SK-N-SH treated with all-trans-retinoic acid at 6 μM for 48 hours (cell line): Measurements from ENCODE around the gene PARD3.
A peak's percentile ranks its signal among the peaks of the same experiment; 100 is the strongest.
"Not testable (repeated sequence)": the region's sequence is repeated elsewhere in the genome, so short reads cannot be mapped to it uniquely, and the experiment has no call there.

Source experiments
- ATAC-seq: fragments of 200-7000 bp; cut with Tn5 transposase; 3 replicates; pipeline ENCODE4 v1.9.1; 2020; ENCODE audit warnings: mild to moderate bottlenecking, moderate library complexity
- ARNTL ChIP-seq: fragments of 450-650 bp; formaldehyde crosslinking; IDR thresholded peaks from 2 replicates; pipeline ENCODE4 v1.5.0; 2020; ENCODE audit warnings: low read depth, mild to moderate bottlenecking, moderate library complexity, borderline replicate concordance
- BACH2 ChIP-seq: fragments of 250-450 bp; sonication (Bioruptor Pico); IDR thresholded peaks from 2 replicates; pipeline ENCODE4 v1.9.0; 2021; ENCODE audit warnings: mild to moderate bottlenecking, borderline replicate concordance
- CREB5 ChIP-seq: fragments of 250-450 bp; sonication (Bioruptor Pico); IDR thresholded peaks from 2 replicates; pipeline ENCODE4 v1.5.1; 2020; ENCODE audit warnings: low read depth, mild to moderate bottlenecking, moderate library complexity
- CSDC2 ChIP-seq: fragments of 250-450 bp; sonication (Bioruptor Pico); IDR thresholded peaks from 2 replicates; pipeline ENCODE4 v1.5.0; 2020; ENCODE audit warnings: mild to moderate bottlenecking, moderate library complexity
- CSRNP3 ChIP-seq: fragments of 250-450 bp; sonication (Bioruptor Pico); IDR thresholded peaks from 2 replicates; pipeline ENCODE4 v1.5.1; 2021; ENCODE audit warnings: mild to moderate bottlenecking, moderate library complexity
- ESRRG ChIP-seq: fragments of 250-450 bp; sonication (Bioruptor Pico); IDR thresholded peaks from 2 replicates; pipeline ENCODE4 v1.6.1; 2021; ENCODE audit warnings: mild to moderate bottlenecking
- GLIS3 ChIP-seq: fragments of 250-450 bp; sonication (Bioruptor Pico); IDR thresholded peaks from 2 replicates; pipeline ENCODE4 v1.5.0; 2020; ENCODE audit warnings: mild to moderate bottlenecking, moderate library complexity
- OSR1 ChIP-seq: fragments of 250-450 bp; sonication (Bioruptor Pico); IDR thresholded peaks from 2 replicates; pipeline ENCODE4 v1.8.0; 2022; ENCODE audit warnings: moderate library complexity, mild to moderate bottlenecking, inconsistent platforms
- PATZ1 ChIP-seq: fragments of 250-450 bp; sonication (Bioruptor Pico); IDR thresholded peaks from 2 replicates; pipeline ENCODE4 v1.8.0; 2020; ENCODE audit warnings: mild to moderate bottlenecking, moderate library complexity, borderline replicate concordance
- POU6F1 ChIP-seq: fragments of 250-450 bp; sonication (Bioruptor Pico); IDR thresholded peaks from 2 replicates; pipeline ENCODE4 v1.8.0; 2021; ENCODE audit warnings: low read depth, mild to moderate bottlenecking, moderate library complexity, borderline replicate concordance
- PPARA ChIP-seq: fragments of 250-450 bp; sonication (Bioruptor Pico); IDR thresholded peaks from 2 replicates; pipeline ENCODE4 v1.5.0; 2020; ENCODE audit warnings: mild to moderate bottlenecking, borderline replicate concordance
- RARB ChIP-seq: fragments of 250-450 bp; sonication (Bioruptor Pico); IDR thresholded peaks from 2 replicates; pipeline ENCODE4 v1.8.0; 2021; ENCODE audit warnings: mild to moderate bottlenecking, moderate library complexity
- SNAI2 ChIP-seq: fragments of 250-450 bp; sonication (Bioruptor Pico); IDR thresholded peaks from 2 replicates; pipeline ENCODE4 v1.5.0; 2020; ENCODE audit warnings: mild to moderate bottlenecking, moderate library complexity
- TCF4 ChIP-seq: fragments of 250-450 bp; sonication (Bioruptor Pico); IDR thresholded peaks from 2 replicates; pipeline ENCODE4 v1.8.0; 2021; ENCODE audit warnings: mild to moderate bottlenecking, moderate library complexity, borderline replicate concordance
- TOX ChIP-seq: fragments of 250-450 bp; sonication (Bioruptor Pico); IDR thresholded peaks from 2 replicates; pipeline ENCODE4 v1.8.0; 2021; ENCODE audit warnings: mild to moderate bottlenecking, moderate library complexity, borderline replicate concordance
- TSHZ2 ChIP-seq: fragments of 250-450 bp; sonication (Bioruptor Pico); IDR thresholded peaks from 2 replicates; pipeline ENCODE4 v1.5.0; 2020; ENCODE audit warnings: mild to moderate bottlenecking, moderate library complexity
- ZC3H10 ChIP-seq: fragments of 250-450 bp; sonication (Bioruptor Pico); IDR thresholded peaks from 2 replicates; pipeline ENCODE4 v1.5.1; 2021; ENCODE audit warnings: mild to moderate bottlenecking, moderate library complexity
- ZFP3 ChIP-seq: fragments of 250-450 bp; sonication (Bioruptor Pico); IDR thresholded peaks from 2 replicates; pipeline ENCODE4 v1.5.0; 2020; ENCODE audit warnings: mild to moderate bottlenecking, moderate library complexity
- ZFP30 ChIP-seq: fragments of 450-650 bp; formaldehyde crosslinking; IDR thresholded peaks from 2 replicates; pipeline ENCODE4 v1.5.0; 2022; ENCODE audit warnings: mild to moderate bottlenecking, moderate library complexity
- ZNF565 ChIP-seq: fragments of 450-650 bp; formaldehyde crosslinking; conservative IDR thresholded peaks from 2 replicates; pipeline ENCODE4 v1.5.0; 2020; ENCODE audit warnings: low read depth, mild to moderate bottlenecking, moderate library complexity
- ZNF70 ChIP-seq: fragments of 450-650 bp; formaldehyde crosslinking; IDR thresholded peaks from 2 replicates; pipeline ENCODE4 v1.5.0; 2020; ENCODE audit warnings: mild to moderate bottlenecking, moderate library complexity
- ZNF8 ChIP-seq: fragments of 450-650 bp; formaldehyde crosslinking; IDR thresholded peaks from 2 replicates; pipeline ENCODE4 v1.5.0; 2020; ENCODE audit warnings: mild to moderate bottlenecking, moderate library complexity

Gene PARD3

GRCh38 chr10:34757933-34758332 is 57.2 kb downstream of the PARD3 start:
- ATAC-seq: peak; percentile 17

GRCh38 chr10:34757181-34757580 is 57.9 kb downstream of the PARD3 start:
- ATAC-seq: not testable (repeated sequence)

More at GRCh38 chr10:34757933-34758332, 57.2 kb downstream of the PARD3 start:
- TF ChIP-seq CREB5: no peak
- no peak for TF ChIP-seq ZC3H10 (CRISPR knock-in tag)
- TF ChIP-seq PPARA (CRISPR knock-in tag): no peak
- TF ChIP-seq, all 23 proteins: peak for 0

- no peak for ATAC-seq
- no peak for TF ChIP-seq PPARA (CRISPR knock-in tag)
- no peak for TF ChIP-seq CSRNP3 (CRISPR knock-in tag)
- no peak for TF ChIP-seq ESRRG
- TF ChIP-seq ARNTL (CRISPR knock-in tag): no peak
- no peak for TF ChIP-seq CREB5
- TF ChIP-seq ZFP3 (CRISPR knock-in tag): no peak
- no peak for TF ChIP-seq TSHZ2
- no peak for TF ChIP-seq TOX (CRISPR knock-in tag)
- TF ChIP-seq SNAI2: no peak
- TF ChIP-seq ZNF70: no peak
- no peak for TF ChIP-seq RARB (CRISPR knock-in tag)
- TF ChIP-seq ZNF8 (CRISPR knock-in tag): no peak
- TF ChIP-seq GLIS3: no peak
- no peak for TF ChIP-seq ZFP30 (CRISPR knock-in tag)
- no peak for TF ChIP-seq TCF4 (CRISPR knock-in tag)
- no peak for TF ChIP-seq ZNF565 (CRISPR knock-in tag)
- no peak for TF ChIP-seq OSR1 (CRISPR knock-in tag)
Observed at GRCh38 chr10:34756584-34756983, 58.5 kb downstream of the PARD3 start.

GRCh38 chr10:34753014-34753757 is 61.9 kb downstream of the PARD3 start:
- TF ChIP-seq SNAI2 (no peak), OSR1 (CRISPR knock-in tag) (no peak), TOX (CRISPR knock-in tag) (no peak), ZNF8 (CRISPR knock-in tag) (no peak), ESRRG (no peak), PATZ1 (CRISPR knock-in tag) (no peak), CSDC2 (CRISPR knock-in tag) (no peak), POU6F1 (CRISPR knock-in tag) (no peak), ZFP3 (CRISPR knock-in tag) (no peak), TSHZ2 (no peak), PPARA (CRISPR knock-in tag) (no peak), BACH2 (CRISPR knock-in tag) (no peak), ZNF565 (CRISPR knock-in tag) (no peak), ARNTL (CRISPR knock-in tag) (no peak)
- ATAC-seq: no peak
